GM15510 (cell line): ENCODE data around the gene NXN.

Source experiments
- POLR2A ChIP-seq: IDR thresholded peaks from 3 replicates; pipeline ENCODE4 v1.6.1; 2011; ENCODE audit warnings: borderline replicate concordance; ENCODE audit not compliant: insufficient read length; ENCODE audit errors: extremely low read depth

NXN gene

GRCh38 chr17:750431-751037, 229.0 kb downstream of the NXN start:
- no peak for TF ChIP-seq POLR2A
